Measurements from ENCODE around the gene TPI1. TPM values are rescaled to one million over a fixed set of nuclear protein-coding genes. Genes with fewer than 3 reads are reported as not detected.

TPI1 gene
- 1,045 to 1,242 TPM (median 1,195 TPM) in 3 replicates for total RNA-seq (2021)
- Bru-seq, nascent RNA, result percentile 97 among the genes with signal in this experiment
- long read RNA-seq, experiment 1, transcript TPI1-206 (7 exons, 791 nt), result minor isoform, 6 of 3,441 reads
- long read RNA-seq, experiment 1, transcript TPI1-201 (7 exons, 1,763 nt), result major isoform, 3,302 of 3,441 reads
- long read RNA-seq, experiment 1, transcript TPI1-209 (7 exons, 1,587 nt), result minor isoform, 7 of 3,441 reads
- long read RNA-seq, experiment 1, partial matches to known transcripts, result 60 of 3,441 reads
- long read RNA-seq, experiment 1, other reads (novel, unspliced or antisense), result 63 of 3,441 reads
- long read RNA-seq, experiment 2, transcript TPI1-201 (7 exons, 1,763 nt), result major isoform, 1,398 of 1,942 reads
- long read RNA-seq, experiment 2, transcript TPI1-206 (7 exons, 791 nt), result minor isoform, 5 of 1,942 reads
- long read RNA-seq, experiment 2, transcript TPI1-204 (2 exons, 427 nt), result minor isoform, 26 of 1,942 reads
- long read RNA-seq, experiment 2, transcript TPI1-209 (7 exons, 1,587 nt), result minor isoform, 8 of 1,942 reads
- long read RNA-seq, experiment 2, partial matches to known transcripts, result 278 of 1,942 reads
- long read RNA-seq, experiment 2, other reads (novel, unspliced or antisense), result 227 of 1,942 reads
- long read RNA-seq, experiment 3, transcript TPI1-201 (7 exons, 1,763 nt), result major isoform, 3,494 of 3,648 reads
- long read RNA-seq, experiment 3, partial matches to known transcripts, result 92 of 3,648 reads
- long read RNA-seq, experiment 3, other reads (novel, unspliced or antisense), result 58 of 3,648 reads

DNA sequence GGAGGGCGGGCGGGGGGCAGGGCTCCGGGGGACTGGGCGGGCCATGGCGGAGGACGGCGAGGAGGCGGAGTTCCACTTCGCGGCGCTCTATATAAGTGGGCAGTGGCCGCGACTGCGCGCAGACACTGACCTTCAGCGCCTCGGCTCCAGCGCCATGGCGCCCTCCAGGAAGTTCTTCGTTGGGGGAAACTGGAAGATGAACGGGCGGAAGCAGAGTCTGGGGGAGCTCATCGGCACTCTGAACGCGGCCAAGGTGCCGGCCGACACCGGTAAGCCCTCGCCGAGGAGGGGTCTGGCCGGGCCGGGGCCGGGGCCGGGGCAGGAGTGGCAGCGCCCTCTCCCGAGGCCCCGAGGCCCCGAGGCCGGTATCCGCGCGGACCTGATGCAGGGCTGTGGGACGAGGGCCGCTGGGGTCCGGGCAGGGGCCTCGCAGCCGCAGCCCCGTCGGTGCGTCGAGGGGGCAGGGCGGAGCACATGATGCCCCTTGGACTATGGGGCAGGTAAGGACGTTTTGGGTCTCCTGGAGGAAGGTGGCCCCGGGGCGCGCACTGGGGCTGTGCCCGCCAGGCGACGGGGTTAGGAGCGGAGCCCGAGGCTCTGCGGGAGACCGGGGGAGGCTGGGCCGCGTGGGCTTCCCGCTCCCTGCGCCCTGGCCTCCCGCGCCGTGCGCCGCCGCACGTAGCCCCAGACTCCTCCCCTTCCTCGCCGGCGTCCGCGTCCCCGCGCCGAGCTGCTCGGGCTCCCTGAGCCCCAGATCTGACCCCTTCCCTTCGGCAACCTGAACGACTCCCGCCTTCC is at the start of gene TPI1:
TPI1 (plus strand) TSS at position 119 of the 798 bp plus-strand sequence; CDS start at position 155, 36 bp downstream.
- Mint-ChIP-seq H3K27me3 (ENCODE audit: low read depth) (no peaks in the 10 kb centered on the region), H3K27ac (peak within 1 kb of the TSS; percentile 87), H3K4me3 (peak within 1 kb of the TSS; percentile 89), H3K9me3 (no peaks in the 10 kb centered on the region), H3K4me1 (peaks cover 60% of the 10 kb centered on the region), H3K36me3 (peaks cover 64% of the 10 kb centered on the region)
- ATAC-seq (peak; percentile 63), DNase-seq (ENCODE audit: low spot score) (peak; percentile 79)
- ChIA-PET CTCF (interaction anchor here (0.6 to 8.5 kb wide), 13 partner anchors 15 to 238 kb away, joined by 3 to 181 read pairs (median 5); partner anchors contain the start of genes C12orf57, CDCA3, MLF2 and RNU7-1), POLR2A (interaction anchor here (1.0 to 4.3 kb wide), 11 partner anchors 16 to 114 kb away, joined by 3 to 33 read pairs (median 4); partner anchors contain the start of genes ATN1, C12orf57, CDCA3 and ENO2)
- TF ChIP-seq SP1 (CRISPR knock-in tag; conservative IDR thresholded peaks at IDR 0.05) (peak; percentile 56), ETV6 (CRISPR knock-in tag; IDR thresholded peaks at IDR 0.05) (no peak), E2F1 (CRISPR knock-in tag; IDR thresholded peaks at IDR 0.05) (no peak), ZNF425 (CRISPR knock-in tag; conservative IDR thresholded peaks at IDR 0.05) (no peak), SMAD3 (CRISPR knock-in tag; IDR thresholded peaks at IDR 0.05; ENCODE audit: borderline replicate concordance) (0 out of 2 replicates have a peak, but pooled peaks have one; percentile 11), OVOL2 (CRISPR knock-in tag; IDR thresholded peaks at IDR 0.05; ENCODE audit: borderline replicate concordance) (0 out of 2 replicates have a peak, but pooled peaks have one; percentile 31), ATF1 (CRISPR knock-in tag; IDR thresholded peaks at IDR 0.05) (no peak), GRHL2 (CRISPR knock-in tag; IDR thresholded peaks at IDR 0.05; ENCODE audit: insufficient replicate concordance, severe bottlenecking) (no peak), ZBTB21 (CRISPR knock-in tag; IDR thresholded peaks at IDR 0.05; ENCODE audit: borderline replicate concordance) (0 out of 2 replicates have a peak, but pooled peaks have one; percentile 6), ELF4 (CRISPR knock-in tag; IDR thresholded peaks at IDR 0.05; ENCODE audit: low read depth) (no peak), ZNF219 (CRISPR knock-in tag; IDR thresholded peaks at IDR 0.05; ENCODE audit: borderline replicate concordance) (no peak), NR1H2 (CRISPR knock-in tag; IDR thresholded peaks at IDR 0.05) (no peak), ZNF263 (CRISPR knock-in tag; IDR thresholded peaks at IDR 0.05; ENCODE audit: low read depth) (0 out of 2 replicates have a peak, but pooled peaks have one; percentile 30), NFYB (CRISPR knock-in tag; conservative IDR thresholded peaks at IDR 0.05; ENCODE audit: low read depth) (no peak), TEAD4 (CRISPR knock-in tag; IDR thresholded peaks at IDR 0.05) (no peak), CREM (CRISPR knock-in tag; IDR thresholded peaks at IDR 0.05) (peak; percentile 33; the same call in 1 of the 2 replicates), ZNF232 (CRISPR knock-in tag; IDR thresholded peaks at IDR 0.05) (peak; percentile 61; the same call in 1 of the 2 replicates), ESRRA (CRISPR knock-in tag; IDR thresholded peaks at IDR 0.05; ENCODE audit: borderline replicate concordance) (no peak; the same call in 1 of the 2 replicates), CBFB (CRISPR knock-in tag; IDR thresholded peaks at IDR 0.05; ENCODE audit: low read depth) (0 out of 2 replicates have a peak, but pooled peaks have one; percentile 31), FOXP1 (CRISPR knock-in tag; IDR thresholded peaks at IDR 0.05; ENCODE audit: borderline replicate concordance) (no peak)
- TF ChIP-seq, protein P1, sequence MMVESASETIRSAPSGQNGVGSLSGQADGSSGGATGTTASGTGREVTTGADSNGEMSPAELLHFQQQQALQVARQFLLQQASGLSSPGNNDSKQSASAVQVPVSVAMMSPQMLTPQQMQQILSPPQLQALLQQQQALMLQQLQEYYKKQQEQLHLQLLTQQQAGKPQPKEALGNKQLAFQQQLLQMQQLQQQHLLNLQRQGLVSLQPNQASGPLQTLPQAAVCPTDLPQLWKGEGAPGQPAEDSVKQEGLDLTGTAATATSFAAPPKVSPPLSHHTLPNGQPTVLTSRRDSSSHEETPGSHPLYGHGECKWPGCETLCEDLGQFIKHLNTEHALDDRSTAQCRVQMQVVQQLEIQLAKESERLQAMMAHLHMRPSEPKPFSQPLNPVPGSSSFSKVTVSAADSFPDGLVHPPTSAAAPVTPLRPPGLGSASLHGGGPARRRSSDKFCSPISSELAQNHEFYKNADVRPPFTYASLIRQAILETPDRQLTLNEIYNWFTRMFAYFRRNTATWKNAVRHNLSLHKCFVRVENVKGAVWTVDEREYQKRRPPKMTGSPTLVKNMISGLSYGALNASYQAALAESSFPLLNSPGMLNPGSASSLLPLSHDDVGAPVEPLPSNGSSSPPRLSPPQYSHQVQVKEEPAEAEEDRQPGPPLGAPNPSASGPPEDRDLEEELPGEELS (CRISPR knock-in tag; IDR thresholded peaks at IDR 0.05), result peak; percentile 46; the same call in 1 of the 2 replicates
- TF ChIP-seq, protein P2, sequence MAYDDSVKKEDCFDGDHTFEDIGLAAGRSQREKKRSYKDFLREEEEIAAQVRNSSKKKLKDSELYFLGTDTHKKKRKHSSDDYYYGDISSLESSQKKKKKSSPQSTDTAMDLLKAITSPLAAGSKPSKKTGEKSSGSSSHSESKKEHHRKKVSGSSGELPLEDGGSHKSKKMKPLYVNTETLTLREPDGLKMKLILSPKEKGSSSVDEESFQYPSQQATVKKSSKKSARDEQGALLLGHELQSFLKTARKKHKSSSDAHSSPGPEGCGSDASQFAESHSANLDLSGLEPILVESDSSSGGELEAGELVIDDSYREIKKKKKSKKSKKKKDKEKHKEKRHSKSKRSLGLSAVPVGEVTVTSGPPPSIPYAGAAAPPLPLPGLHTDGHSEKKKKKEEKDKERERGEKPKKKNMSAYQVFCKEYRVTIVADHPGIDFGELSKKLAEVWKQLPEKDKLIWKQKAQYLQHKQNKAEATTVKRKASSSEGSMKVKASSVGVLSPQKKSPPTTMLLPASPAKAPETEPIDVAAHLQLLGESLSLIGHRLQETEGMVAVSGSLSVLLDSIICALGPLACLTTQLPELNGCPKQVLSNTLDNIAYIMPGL (CRISPR knock-in tag; IDR thresholded peaks at IDR 0.05), result peak; percentile 89
- TF ChIP-seq, protein P3, sequence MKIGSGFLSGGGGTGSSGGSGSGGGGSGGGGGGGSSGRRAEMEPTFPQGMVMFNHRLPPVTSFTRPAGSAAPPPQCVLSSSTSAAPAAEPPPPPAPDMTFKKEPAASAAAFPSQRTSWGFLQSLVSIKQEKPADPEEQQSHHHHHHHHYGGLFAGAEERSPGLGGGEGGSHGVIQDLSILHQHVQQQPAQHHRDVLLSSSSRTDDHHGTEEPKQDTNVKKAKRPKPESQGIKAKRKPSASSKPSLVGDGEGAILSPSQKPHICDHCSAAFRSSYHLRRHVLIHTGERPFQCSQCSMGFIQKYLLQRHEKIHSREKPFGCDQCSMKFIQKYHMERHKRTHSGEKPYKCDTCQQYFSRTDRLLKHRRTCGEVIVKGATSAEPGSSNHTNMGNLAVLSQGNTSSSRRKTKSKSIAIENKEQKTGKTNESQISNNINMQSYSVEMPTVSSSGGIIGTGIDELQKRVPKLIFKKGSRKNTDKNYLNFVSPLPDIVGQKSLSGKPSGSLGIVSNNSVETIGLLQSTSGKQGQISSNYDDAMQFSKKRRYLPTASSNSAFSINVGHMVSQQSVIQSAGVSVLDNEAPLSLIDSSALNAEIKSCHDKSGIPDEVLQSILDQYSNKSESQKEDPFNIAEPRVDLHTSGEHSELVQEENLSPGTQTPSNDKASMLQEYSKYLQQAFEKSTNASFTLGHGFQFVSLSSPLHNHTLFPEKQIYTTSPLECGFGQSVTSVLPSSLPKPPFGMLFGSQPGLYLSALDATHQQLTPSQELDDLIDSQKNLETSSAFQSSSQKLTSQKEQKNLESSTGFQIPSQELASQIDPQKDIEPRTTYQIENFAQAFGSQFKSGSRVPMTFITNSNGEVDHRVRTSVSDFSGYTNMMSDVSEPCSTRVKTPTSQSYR (CRISPR knock-in tag; IDR thresholded peaks at IDR 0.05), result peak; percentile 43; the same call in 1 of the 2 replicates

Measured in WTC11 (cell line).